Subcutaneous adipose tissue (tissue), 4 donors: ENCODE data around the gene WNT10A. TPM values are rescaled to one million over a fixed set of nuclear protein-coding genes. Genes with fewer than 3 reads are reported as not detected.

ENCODE experiments used
- CTCF ChIP-seq: fragments of 450-650 bp; IDR thresholded peaks from one replicate; pipeline ENCODE4 v1.5.1; 2016; ENCODE audit warnings: low read depth, mild to moderate bottlenecking, control low read depth, antibody characterized with exemption, moderate library complexity
- total RNA-seq, 4 donors: library from RNA; depleted of rRNA; stranded (reverse); fragments of >200 nt; gene quantifications; one replicate each; pipeline ENCODE4 v1.1.0, GENCODE V29; 2016

The WNT10A gene
- total RNA-seq = not detected

- no peak for TF ChIP-seq CTCF
These were observed at the start of gene WNT10A for GRCh38 chr2:218880102-218880858. WNT10A (plus strand) TSS chr2:218880852; CDS start chr2:218880996, 144 bp downstream.

- no peak for TF ChIP-seq CTCF
These were observed 49.2 kb upstream of the WNT10A start, which contains the start of gene PRKAG3 for GRCh38 chr2:218831378-218831990. PRKAG3 (minus strand) TSS chr2:218831803.

GRCh38 chr2:218832081-218832480, 48.6 kb upstream of the WNT10A start:
- no peak for TF ChIP-seq CTCF

- no peak for TF ChIP-seq CTCF
These were observed 48.1 kb upstream of the WNT10A start for GRCh38 chr2:218832520-218832919.

GRCh38 chr2:218833023-218833609, 47.5 kb upstream of the WNT10A start:
- TF ChIP-seq CTCF = no peak

- TF ChIP-seq CTCF = no peak
These were observed 46.0 kb upstream of the WNT10A start for GRCh38 chr2:218834685-218835084.

- TF ChIP-seq CTCF = no peak
These were observed 43.2 kb upstream of the WNT10A start for GRCh38 chr2:218837495-218837894.
